LNCAP (cell line): ENCODE measurements around the gene SALL4.

ENCODE experiments used
- CTCF ChIP-seq: fragments of 450-650 bp; IDR thresholded peaks from 2 replicates; pipeline ENCODE4 v1.5.1; 2017; ENCODE audit warnings: mild to moderate bottlenecking

The SALL4 gene

GRCh38 chr20:51747182-51747911 is 55.0 kb downstream of the SALL4 start:
- no peak for TF ChIP-seq CTCF

- no peak for TF ChIP-seq CTCF
Measured at GRCh38 chr20:51745804-51746203, 56.5 kb downstream of the SALL4 start.

GRCh38 chr20:51740838-51741237 is 61.5 kb downstream of the SALL4 start:
- TF ChIP-seq CTCF: no peak

- no peak for TF ChIP-seq CTCF
Measured at GRCh38 chr20:51739722-51740249, 62.5 kb downstream of the SALL4 start.

GRCh38 chr20:51738877-51739447 is 63.4 kb downstream of the SALL4 start:
- TF ChIP-seq CTCF: no peak

GRCh38 chr20:51736947-51737346 is 65.4 kb downstream of the SALL4 start:
- no peak for TF ChIP-seq CTCF

GRCh38 chr20:51735728-51736600 is 66.4 kb downstream of the SALL4 start:
- no peak for TF ChIP-seq CTCF
